ENCODE results near the gene CD3G.

The CD3G gene

GRCh38 chr11:118349475-118349874, 5.3 kb downstream of the CD3G start:
- ChIA-PET POLR2A (ENCODE audit: low non-redundant PET) (no interaction called here), CTCF (no interaction called here)
- no peak overlapping the region for H3K27ac ChIP-seq
- DNase-seq (ENCODE audit: low spot score): no peak
- no peak for TF ChIP-seq CTCF (conservative IDR thresholded peaks at IDR 0.05; ENCODE audit: low read depth)

DNA sequence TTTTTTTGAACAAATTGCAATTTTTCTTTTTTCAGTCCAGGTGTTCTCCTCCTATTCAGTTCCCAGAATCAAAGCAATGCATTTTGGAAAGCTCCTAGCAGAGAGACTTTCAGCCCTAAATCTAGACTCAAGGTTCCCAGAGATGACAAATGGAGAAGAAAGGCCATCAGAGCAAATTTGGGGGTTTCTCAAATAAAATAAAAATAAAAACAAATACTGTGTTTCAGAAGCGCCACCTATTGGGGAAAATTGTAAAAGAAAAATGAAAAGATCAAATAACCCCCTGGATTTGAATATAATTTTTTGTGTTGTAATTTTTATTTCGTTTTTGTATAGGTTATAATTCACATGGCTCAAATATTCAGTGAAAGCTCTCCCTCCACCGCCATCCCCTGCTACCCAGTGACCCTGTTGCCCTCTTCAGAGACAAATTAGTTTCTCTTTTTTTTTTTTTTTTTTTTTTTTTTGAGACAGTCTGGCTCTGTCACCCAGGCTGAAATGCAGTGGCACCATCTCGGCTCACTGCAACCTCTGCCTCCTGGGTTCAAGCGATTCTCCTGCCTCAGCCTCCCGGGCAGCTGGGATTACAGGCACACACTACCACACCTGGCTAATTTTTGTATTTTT, 9.1 kb downstream of the CD3G start:
- CTCF ChIA-PET: interaction anchor here (0.6 to 1.0 kb wide), 6 partner anchors 16 to 219 kb away, joined by 3 to 5 read pairs (median 3); no protein-coding TSS in a partner anchor
- POLR2A ChIA-PET (ENCODE audit: low non-redundant PET): no interaction called here
- H3K27ac ChIP-seq: no peak overlapping the region
- peak; percentile 5 for DNase-seq (ENCODE audit: low spot score)
- peak; percentile 61 for TF ChIP-seq CTCF (conservative IDR thresholded peaks at IDR 0.05; ENCODE audit: low read depth)

GRCh38 chr11:118358071-118358470, 13.9 kb downstream of the CD3G start:
- POLR2A ChIA-PET (ENCODE audit: low non-redundant PET): no interaction called here
- no peak for DNase-seq (ENCODE audit: low spot score)
- H3K27ac ChIP-seq: no peak overlapping the region
- CTCF ChIA-PET: interaction anchor here (1.0 kb wide), 1 partner anchor 63 kb away, joined by 3 read pairs; no protein-coding TSS in a partner anchor
- no peak for TF ChIP-seq CTCF (conservative IDR thresholded peaks at IDR 0.05; ENCODE audit: low read depth)

DNA sequence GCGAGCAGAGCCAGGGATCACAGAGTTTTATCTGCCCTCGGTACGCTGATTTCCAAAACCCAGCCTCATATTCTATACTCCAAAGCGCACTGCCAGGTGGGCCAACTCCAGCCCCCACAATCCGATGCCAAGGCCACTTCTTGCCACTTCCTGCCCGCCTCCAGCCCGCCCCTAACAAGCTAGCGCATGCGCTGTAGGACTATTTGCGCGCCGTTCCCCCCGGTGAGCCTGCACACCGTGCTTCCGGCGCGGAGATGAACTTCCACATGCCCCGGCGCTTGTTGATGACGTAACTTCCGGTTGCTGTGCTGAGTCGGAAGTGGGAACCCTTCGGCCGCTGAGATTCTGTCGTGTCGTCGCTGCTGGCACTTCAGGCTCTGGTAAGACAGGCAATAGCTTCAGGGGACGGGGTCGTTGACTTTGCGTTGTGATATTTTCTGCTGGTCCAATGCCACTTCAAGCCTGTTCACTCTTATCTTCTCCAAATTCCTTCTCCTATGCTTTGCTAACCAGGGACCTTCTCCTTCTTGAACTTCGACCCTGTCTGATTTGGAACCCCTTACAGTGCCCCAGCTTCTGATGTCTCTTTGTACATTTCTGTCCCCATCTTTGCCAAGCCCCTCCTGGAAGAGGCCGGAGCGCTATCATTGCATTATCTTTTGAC, 15.3 kb downstream of the CD3G start, which contains the start of gene UBE4A:
TSS of gene UBE4A (plus strand) at position 306 of the 664 bp plus-strand sequence. CDS start 5,481 bp downstream, outside the sequence.
- CTCF ChIA-PET: no interaction called here
- no peak for TF ChIP-seq CTCF (conservative IDR thresholded peaks at IDR 0.05; ENCODE audit: low read depth)
- peak; percentile 78 for DNase-seq (ENCODE audit: low spot score)
- POLR2A ChIA-PET (ENCODE audit: low non-redundant PET): interaction anchor here (0.7 kb wide), 1 partner anchor 384 kb away, joined by 4 read pairs; no protein-coding TSS in a partner anchor
- peak within 1 kb of the TSS; percentile 44 for H3K27ac ChIP-seq

DNA sequence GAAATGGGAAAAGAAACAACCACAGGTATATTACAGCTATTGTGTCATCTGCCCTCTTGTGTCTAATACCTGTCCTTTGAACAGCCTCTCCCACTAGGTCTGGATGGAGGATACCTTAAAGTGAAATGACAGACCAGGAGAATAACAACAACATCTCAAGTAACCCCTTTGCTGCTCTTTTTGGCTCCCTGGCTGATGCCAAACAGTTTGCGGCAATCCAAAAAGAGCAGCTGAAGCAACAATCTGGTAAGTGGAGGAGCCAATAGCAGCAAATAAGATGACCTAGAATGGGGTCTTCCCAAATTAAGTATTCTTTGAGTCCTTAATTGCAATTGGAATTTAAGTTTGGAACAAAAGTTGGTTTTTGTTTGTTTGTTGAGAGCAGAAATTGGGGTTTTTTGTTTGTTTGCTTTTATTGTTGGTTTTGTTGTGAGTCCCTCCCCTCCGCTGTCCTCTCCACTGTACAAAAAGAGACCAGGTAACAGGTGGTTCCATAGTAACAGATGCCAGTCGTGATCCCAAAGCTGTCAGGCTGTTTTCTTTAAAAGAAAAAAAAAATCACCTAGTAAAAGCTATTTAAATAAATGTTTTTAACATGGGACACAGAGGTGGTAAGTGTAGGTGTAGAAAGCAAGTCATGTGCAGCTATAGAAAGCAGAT, 20.9 kb downstream of the CD3G start:
- POLR2A ChIA-PET (ENCODE audit: low non-redundant PET): no interaction called here
- TF ChIP-seq CTCF (conservative IDR thresholded peaks at IDR 0.05; ENCODE audit: low read depth): no peak
- DNase-seq (ENCODE audit: low spot score): no peak
- no peak overlapping the region for H3K27ac ChIP-seq
- CTCF ChIA-PET: interaction anchor here (0.6 to 0.9 kb wide), 2 partner anchors 70 to 580 kb away, joined by 3 read pairs; no protein-coding TSS in a partner anchor

DNA sequence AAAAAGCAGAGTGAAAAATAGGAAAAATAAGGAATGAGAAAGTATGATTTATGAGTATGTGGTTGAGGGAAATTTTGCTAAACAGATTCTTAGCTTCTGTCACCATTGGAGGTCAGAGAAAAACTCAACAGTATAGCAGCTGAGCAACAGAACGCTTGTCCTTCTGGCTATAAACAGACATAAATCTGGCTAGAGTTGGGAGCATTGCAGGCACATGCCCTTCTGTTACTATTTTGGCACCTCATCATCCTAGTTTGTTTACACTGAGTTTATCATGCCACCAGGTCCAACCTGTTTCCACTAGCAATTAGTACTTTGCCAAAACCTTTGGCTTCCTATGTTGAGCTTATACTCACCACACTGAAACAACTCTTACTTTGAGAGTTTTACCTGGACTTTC, 22.1 kb downstream of the CD3G start:
- ChIA-PET POLR2A (ENCODE audit: low non-redundant PET) (no interaction called here), CTCF (interaction anchor here (0.7 kb wide), 1 partner anchor 7 kb away, joined by 3 read pairs; no protein-coding TSS in a partner anchor)
- no peak for TF ChIP-seq CTCF (conservative IDR thresholded peaks at IDR 0.05; ENCODE audit: low read depth)
- DNase-seq (ENCODE audit: low spot score): no peak
- no peak overlapping the region for H3K27ac ChIP-seq

Measured in RWPE1 (cell line).